Measurements from ENCODE around the gene PSMB9.
A peak's percentile ranks its signal among the peaks of the same experiment; 100 is the strongest.
"Not testable (repeated sequence)": the region's sequence is repeated elsewhere in the genome, so short reads cannot be mapped to it uniquely, and the experiment has no call there.

The PSMB9 gene

GRCh38 chr6:32862725-32863124 lies 8.7 kb downstream of the PSMB9 start:
- no peak for DNase-seq (ENCODE audit: low spot score)

- DNase-seq (ENCODE audit: low spot score): no peak
Observed at GRCh38 chr6:32865724-32866443, 11.9 kb downstream of the PSMB9 start.

GRCh38 chr6:32867022-32867477 lies 13.1 kb downstream of the PSMB9 start:
- no peak for DNase-seq (ENCODE audit: low spot score)

GRCh38 chr6:32867554-32868256 lies 13.7 kb downstream of the PSMB9 start:
- no peak for DNase-seq (ENCODE audit: low spot score)

- peak; percentile 77 for DNase-seq (ENCODE audit: low spot score)
Observed at GRCh38 chr6:32868257-32868788, 14.3 kb downstream of the PSMB9 start.

GRCh38 chr6:32873947-32874346 lies 20.0 kb downstream of the PSMB9 start:
- not testable (repeated sequence) for DNase-seq (ENCODE audit: low spot score)

- DNase-seq (ENCODE audit: low spot score): no peak
Observed at GRCh38 chr6:32876603-32877002, 22.6 kb downstream of the PSMB9 start.

- no peak for DNase-seq (ENCODE audit: low spot score)
Observed at GRCh38 chr6:32879691-32880090, 25.7 kb downstream of the PSMB9 start.

- not testable (repeated sequence) for DNase-seq (ENCODE audit: low spot score)
Observed at GRCh38 chr6:32880962-32881361, 27.0 kb downstream of the PSMB9 start.

- DNase-seq (ENCODE audit: low spot score): no peak
Observed at GRCh38 chr6:32882879-32883250, 28.9 kb downstream of the PSMB9 start.

- no peak for DNase-seq (ENCODE audit: low spot score)
Observed at GRCh38 chr6:32883789-32884188, 29.8 kb downstream of the PSMB9 start.

GRCh38 chr6:32885698-32886286 lies 31.8 kb downstream of the PSMB9 start:
- DNase-seq (ENCODE audit: low spot score): peak; percentile 82

- DNase-seq (ENCODE audit: low spot score): peak; percentile 10
Observed at GRCh38 chr6:32886681-32887383, 32.8 kb downstream of the PSMB9 start.

GRCh38 chr6:32887616-32888015 lies 33.6 kb downstream of the PSMB9 start:
- DNase-seq (ENCODE audit: low spot score): no peak

- DNase-seq (ENCODE audit: low spot score): no peak
Observed at GRCh38 chr6:32888576-32888975, 34.6 kb downstream of the PSMB9 start.

GRCh38 chr6:32889533-32889932 lies 35.5 kb downstream of the PSMB9 start:
- DNase-seq (ENCODE audit: low spot score): no peak

- no peak for DNase-seq (ENCODE audit: low spot score)
Observed at GRCh38 chr6:32890831-32891230, 36.8 kb downstream of the PSMB9 start.

GRCh38 chr6:32894085-32895005 lies 40.4 kb downstream of the PSMB9 start:
- DNase-seq (ENCODE audit: low spot score): peak; percentile 91

GRCh38 chr6:32895006-32895345 lies 41.0 kb downstream of the PSMB9 start:
- no peak for DNase-seq (ENCODE audit: low spot score)

- DNase-seq (ENCODE audit: low spot score): no peak
Observed at GRCh38 chr6:32903952-32904351, 50.0 kb downstream of the PSMB9 start.

- DNase-seq (ENCODE audit: low spot score): no peak
Observed at GRCh38 chr6:32905078-32905477, 51.1 kb downstream of the PSMB9 start.
